Frontal cortex (tissue), 4 donors: ENCODE data around the gene PPA1. TPM values are rescaled to one million over a fixed set of nuclear protein-coding genes. Genes with fewer than 3 reads are reported as not detected.
A peak's percentile ranks its signal among the peaks of the same experiment; 100 is the strongest.
"Not testable (repeated sequence)": the region's sequence is repeated elsewhere in the genome, so short reads cannot be mapped to it uniquely, and the experiment has no call there.

Source experiments
- DNase-seq, 2 donors: peaks; one replicate each; pipeline ENCODE4 v3.0.0; 2012; ENCODE audit warnings: low spot score in 2 of 2
- FAIRE-seq: peaks from 2 replicates; lab custom pipeline; 2012; peaks lifted over from hg19 to GRCh38; lab: Jason Lieb, UNC
- total RNA-seq: library from RNA; depleted of rRNA; stranded (reverse); fragments of >200 nt; gene quantifications from one replicate; pipeline ENCODE4 v1.2.3, GENCODE V29; 2014
- donor health status: control.
- donor health status: control.
- donor health status: control.

The PPA1 gene
- total RNA-seq, 1 donor from 2014 or later = 351 TPM

DNA sequence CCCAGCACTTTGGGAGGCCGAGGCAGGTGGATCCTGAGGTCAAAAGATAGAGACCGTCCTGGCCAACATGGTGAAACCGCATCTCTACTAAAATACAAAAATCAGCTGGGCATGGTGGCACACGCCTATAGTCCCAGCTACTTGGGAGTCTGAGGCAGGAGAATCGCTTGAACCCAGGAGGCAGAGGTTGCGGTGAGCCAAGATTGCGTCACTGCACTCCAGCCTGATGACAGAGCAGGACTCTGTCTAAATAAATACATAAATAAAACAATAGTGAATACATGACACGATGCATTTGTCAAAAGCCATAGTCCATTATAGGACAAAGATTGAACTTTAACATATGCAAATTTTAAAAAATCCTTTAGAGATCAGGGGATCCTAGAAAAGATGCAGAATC, 54.0 kb downstream of the PPA1 start:
- DNase-seq, FAIRE-seq: not testable (repeated sequence)

DNA sequence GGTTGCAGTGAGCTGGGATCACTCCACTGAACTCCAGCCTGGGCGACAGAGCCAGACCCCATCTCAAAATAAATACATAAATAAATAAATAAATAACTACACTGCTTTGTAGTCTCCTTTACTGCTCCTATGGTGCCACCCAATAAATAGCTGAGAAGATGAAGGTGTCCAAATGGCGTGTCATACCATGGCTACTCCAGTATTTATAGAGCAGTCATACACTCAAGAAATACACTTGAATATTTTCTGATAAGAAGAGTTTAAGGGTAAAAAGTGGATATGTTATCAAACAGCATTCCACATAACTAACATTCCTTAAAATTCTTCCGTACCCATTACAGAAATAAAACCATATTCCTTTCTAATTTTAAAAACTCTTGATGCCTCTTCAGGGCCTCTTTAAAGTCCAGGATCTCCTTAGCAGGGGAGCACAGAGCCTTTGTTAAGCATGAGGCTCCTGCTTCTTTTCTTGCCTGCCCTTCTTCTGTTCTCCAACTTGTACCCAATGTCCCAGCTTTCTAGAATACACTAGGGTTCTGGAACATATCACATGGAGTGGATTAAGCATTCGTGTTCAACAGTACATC, 55.0 kb downstream of the PPA1 start:
- FAIRE-seq (no peak), DNase-seq (no peak)

DNA sequence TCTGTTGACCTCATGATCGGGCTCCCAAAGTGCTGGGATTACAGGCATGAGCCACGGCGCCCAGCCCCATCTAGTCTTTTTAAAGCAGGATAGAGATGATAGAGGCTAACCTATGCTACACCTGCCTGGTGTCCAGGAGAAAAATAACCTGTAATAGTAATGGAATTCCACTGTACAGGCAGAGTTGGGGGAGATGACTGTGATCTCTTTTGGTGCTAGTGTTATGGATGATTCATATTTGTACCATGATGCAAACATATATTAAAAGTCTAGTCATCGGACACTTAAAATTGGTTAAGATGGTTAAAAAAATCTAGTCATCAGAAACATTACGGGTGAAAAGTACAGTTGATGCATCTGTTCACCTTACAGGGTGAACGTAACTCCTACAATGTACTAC, 56.8 kb downstream of the PPA1 start:
- no peak for FAIRE-seq
- DNase-seq = no peak

GRCh38 chr10:70175516-70175915, 57.7 kb downstream of the PPA1 start:
- no peak for FAIRE-seq
- DNase-seq = no peak

DNA sequence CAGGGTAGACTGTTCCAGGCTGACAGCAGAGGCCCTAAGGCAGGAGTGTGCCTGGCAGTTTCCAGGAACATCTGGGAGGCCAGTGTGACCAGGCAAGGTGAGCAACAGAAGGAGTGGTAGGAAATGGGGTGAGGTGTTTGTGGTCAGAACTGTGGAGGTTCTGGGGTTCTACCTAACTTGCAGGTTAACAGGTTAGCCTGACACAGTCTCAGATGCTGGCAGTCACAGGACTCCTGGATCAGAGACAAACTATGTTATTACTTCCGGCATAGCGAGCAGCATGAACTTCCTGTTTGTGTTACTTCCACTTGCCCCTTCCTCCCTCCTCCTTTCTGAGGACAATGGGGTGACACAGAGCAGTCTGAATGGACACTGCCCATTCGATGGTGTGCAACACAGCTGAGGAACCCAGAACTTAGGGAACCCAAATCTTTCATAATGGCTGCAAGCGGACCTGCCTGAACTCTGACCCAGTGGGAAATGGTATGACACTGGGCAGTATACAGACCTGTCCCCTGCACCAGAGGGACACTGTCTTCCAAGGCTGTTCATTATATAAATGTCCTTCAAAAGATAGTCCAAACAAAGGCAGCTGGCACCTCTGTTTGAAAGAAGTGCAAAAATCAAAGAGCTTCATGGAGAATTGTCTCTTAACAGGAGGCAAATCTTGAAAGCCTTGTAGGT, 59.0 kb downstream of the PPA1 start:
- FAIRE-seq = no peak
- DNase-seq = no peak

DNA sequence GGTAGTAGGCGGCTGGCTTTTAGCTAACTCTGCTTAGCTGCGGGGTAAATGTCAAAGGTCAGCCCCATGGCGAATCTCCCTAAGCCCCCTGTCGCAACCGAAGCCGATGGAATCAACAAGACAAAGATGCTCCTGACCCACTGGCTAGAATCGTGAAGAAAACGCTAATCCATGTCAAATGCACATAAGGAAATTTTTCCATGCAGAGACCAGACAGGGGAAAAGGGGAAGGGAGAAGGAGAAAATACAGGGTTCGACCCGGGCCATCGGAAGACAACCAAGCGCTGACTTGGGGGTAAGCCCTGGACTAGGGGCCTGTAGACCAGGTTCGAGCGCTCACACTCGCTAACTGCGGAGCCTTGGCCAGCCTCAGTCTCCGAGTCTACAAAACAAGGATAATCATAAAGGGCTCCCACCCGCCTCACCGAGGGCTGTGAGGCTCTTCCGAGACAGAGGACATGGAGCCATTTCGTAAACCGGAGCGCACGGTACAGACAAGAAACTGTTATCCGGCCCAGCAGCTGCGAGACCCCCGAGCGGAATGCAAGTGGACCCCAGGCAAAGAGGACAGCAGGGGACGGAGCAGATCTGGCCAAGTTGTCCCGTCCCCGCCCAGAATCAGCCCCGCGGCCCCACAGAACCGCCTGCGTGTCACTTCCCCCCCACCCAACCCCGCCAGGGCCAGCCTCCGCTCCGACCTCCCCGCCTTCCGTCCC, 63.4 kb downstream of the PPA1 start:
- FAIRE-seq (no peak), DNase-seq (peak in 1 of 2 donors; percentile 18)

GRCh38 chr10:70169011-70169410, 64.2 kb downstream of the PPA1 start:
- DNase-seq (no peak), FAIRE-seq (no peak)

DNA sequence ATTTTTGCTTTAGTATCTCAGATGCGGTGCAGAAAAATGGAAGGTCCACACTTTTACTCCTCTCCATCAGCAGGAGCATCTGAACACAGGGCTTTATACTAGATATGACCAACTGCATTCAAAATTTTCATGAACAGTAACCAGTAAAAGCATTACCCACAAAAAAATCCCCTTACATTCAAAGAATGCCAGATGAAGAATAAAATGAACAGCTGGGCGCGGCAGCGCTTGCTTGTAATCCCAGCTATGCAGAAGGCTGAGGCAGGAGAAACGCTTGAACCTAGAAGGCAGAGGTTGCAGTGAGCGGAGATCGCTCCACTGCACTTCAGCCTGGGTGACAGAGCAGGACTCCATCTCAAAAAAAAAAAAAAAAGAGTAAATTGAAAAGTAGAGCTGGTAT, 66.0 kb downstream of the PPA1 start:
- FAIRE-seq = no peak
- no peak for DNase-seq

GRCh38 chr10:70166394-70166793, 66.8 kb downstream of the PPA1 start:
- DNase-seq (no peak), FAIRE-seq (no peak)

DNA sequence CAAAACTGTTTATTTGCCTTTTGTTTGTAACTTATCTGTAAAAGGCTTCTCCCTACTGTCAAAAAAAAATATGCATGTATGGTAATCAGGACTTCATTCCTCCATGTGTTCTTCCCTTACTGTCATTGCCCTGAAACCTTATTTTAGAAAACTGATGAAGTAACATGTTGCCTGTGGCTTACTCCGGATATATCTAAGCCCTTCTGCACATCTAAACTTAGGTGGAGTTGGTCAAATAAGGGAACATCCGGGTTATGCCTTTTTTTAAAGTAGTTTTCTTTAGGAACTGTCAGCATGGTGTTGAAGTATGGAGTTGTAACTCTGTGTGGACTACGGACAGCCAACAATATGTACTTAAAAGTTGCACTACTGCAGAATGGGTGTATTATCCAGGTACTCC, 69.1 kb downstream of the PPA1 start:
- FAIRE-seq = no peak

DNA sequence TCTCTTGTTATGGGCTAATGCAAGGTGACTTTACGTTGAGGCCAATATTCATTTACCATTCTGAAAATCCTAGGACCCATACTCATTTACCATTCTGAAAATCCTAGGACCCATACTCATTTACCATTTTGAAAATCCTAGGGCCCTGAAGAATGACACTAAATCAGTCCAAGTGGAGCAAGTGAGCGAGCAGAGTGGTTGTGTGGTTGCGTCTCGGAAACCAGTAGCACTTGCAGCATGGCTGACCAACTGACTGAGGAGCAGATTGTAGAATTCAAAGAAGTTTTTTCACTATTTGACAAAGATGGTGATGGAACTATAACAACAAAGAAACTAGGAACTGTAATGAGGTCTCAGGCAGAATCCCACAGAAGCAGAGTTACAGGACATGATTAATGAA, 69.8 kb downstream of the PPA1 start:
- DNase-seq = no peak
- no peak for FAIRE-seq

More for the DNA sequence above, 69.1 kb downstream of the PPA1 start:
- no peak for DNase-seq

GRCh38 chr10:70162892-70163201, 70.4 kb downstream of the PPA1 start:
- no peak for FAIRE-seq
- no peak for DNase-seq

- DNase-seq = no peak
- FAIRE-seq = no peak
Observed at GRCh38 chr10:70162151-70162891, 70.9 kb downstream of the PPA1 start.

GRCh38 chr10:70160798-70161197, 72.4 kb downstream of the PPA1 start:
- no peak for FAIRE-seq
- DNase-seq = no peak

DNA sequence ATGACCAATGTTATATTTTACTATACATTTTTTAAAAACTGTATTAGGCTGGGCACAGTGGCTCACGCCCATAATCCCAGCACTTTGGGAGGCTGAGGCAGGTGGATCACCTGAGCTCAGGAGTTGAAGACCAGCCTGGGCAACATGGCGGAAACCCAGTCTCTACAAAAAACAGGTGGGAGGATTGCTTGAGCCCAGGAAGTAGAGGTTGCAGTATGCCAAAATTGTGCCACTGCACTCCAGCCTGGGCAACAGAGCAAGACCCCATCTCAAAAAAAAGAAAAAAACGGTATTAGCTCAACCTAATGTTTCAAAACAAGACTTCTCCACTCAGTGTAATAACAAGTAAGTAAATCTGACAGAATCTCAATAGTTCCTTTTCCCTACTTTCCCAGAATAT, 73.9 kb downstream of the PPA1 start:
- FAIRE-seq, DNase-seq: not testable (repeated sequence)

DNA sequence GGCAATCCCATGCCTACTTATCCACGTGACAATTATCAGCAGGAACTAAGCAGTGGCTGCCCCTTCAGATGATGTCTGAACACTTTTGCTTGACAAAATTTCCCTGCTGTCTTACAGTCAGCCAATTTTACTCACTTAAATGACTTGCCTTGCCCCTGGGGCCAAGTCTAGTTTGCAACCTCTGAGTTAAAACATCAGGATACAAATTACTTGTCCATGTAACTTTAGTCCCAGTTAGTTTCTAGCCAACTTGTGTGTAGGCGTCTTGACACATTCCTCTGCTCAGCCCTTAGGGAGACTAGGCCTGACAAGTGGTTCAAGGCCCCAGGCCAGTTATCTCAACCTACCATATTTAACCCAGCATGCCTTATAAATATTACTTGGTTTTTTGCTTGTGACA, 75.1 kb downstream of the PPA1 start:
- DNase-seq = no peak
- no peak for FAIRE-seq

DNA sequence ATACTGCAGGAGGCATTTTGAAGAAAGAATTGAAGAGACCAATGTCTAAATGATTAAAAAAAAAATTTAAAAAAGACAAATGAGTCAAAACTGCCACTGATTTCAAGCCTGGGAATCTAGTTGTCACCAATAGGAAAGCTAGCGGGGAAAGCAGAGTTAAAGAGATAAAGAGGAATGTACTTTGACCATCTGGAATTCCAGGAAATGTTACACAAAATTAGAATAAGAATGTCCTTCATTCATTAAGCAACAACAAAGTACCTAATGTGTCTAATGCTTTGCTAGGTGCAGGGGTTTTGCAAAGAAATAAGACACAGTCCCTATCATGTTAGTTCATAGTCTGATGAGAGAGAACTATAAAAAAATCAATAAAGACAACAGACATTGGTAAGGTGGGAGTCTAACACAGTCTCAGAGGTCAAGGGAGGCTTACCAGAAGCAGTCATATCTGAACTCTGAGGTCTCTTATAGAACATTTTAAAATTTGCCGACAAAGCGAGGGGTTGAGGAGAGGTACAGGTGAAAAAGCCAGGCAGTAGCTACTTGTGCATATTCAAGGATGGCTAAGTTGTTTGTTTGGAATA, 77.9 kb downstream of the PPA1 start:
- FAIRE-seq = no peak

More for the DNA sequence above, 77.9 kb downstream of the PPA1 start:
- no peak for DNase-seq
